NCI-H2196 (cell line): Measurements from ENCODE around the gene HIGD1C.

Source experiments
- DNase-seq: peaks from one replicate; lab custom pipeline; 2025; ENCODE audit not compliant: unreplicated experiment; lab: John Stamatoyannopoulos, UW

HIGD1C gene

DNA sequence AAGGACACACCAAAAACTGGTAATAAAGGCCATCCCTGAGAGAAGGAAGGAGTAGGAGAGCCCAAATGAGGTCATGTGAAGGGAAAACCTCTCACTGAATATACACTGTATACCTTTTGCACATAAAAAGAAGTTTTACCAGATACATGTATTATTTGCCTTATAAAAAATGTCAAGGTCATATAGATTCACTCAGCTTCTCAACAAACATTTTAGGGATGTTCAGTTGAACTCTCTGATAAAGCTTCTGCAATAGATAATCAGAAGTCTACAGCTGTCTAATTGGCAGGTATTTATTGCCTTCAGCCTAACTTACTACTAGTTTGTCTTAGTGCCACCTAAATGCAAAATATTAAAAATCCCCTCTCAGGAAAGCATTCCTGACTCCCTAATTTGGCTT, 65.1 kb downstream of the HIGD1C start:
- DNase-seq, result no peak

DNA sequence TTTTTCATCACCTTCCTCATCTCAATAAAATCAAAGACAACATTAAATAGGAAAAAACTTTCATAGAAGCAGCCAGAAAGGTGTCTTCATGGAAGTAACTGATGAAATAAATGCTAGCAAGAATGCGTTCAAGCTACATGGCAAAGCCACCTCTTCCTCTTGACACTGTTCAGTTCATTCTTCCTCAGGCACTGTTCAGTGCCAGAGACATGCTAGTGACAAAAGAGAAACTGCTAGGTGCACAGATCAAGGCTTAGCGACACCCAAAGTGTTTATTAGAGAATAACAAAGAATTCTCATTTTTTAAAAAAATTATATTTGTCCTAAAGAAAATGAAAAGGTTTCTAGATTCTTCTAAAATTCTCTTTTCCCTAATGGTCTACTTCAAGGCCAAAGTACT, 66.6 kb downstream of the HIGD1C start:
- DNase-seq, result no peak

DNA sequence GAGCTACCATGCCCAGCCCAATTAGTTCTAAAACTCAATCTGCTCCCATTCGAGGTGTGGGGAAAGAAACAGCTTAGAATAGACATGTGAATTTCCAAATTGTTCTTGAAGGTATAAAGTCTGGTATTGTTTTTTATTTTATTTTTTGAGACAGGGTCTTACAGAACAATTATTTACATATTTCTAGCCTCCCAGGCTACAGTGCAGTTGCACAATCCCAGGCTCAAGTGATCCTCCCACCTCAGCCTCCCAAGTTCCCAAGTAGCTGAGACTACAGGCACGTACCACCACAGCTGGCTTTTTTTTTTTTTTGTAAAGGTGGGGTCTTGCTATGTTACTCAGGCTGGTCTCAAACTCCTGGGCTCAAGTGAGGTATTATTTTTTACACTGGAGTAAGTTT, 67.6 kb downstream of the HIGD1C start:
- DNase-seq, result no peak
